ENCODE measurements around the gene NRTN.

DNA sequence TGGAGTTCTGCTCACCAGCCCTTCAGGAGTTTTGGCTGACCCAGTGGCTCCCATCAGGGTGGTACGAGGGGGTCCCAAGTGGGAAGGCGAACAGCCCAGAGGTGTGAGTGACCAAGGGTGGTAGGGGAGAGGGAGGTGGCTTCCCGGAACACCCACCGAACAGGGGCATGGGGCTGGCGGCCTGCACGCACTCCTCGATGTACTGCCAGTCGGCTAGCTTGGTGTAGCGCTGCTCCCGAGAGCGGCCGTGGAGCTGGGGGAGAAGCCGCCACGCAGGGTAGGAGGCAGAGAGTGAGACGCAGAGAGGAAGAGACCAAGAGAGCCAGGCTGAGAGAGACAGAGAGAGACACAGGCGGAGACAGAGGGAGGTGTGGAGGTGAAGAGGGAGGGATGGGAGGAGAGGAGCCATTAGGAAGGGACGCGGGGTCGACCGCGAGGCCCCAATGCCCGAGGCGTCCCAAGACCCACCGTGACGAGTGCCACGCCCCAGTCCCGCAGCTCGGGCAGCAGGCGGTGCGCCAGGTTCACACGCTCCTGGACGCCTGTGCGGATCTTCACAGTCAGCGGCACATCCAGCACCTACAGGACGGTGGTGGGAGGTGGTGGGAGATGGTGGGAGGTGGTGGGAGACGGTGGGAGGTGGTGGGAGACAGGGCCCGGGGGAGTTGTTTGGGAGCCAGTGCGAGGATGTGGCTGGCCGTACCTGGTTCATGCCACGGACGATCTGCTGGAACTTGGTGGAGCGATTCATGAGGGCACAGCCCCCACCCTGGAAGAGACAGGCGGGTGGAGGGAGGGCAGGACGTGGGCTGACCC, 18.1 kb upstream of the NRTN start:
- no peak for TF ChIP-seq USF2 (IDR thresholded peaks at IDR 0.05; ENCODE audit: low read depth, low read length)
- TF ChIP-seq CTCF (conservative IDR thresholded peaks at IDR 0.05; ENCODE audit: low read depth, low read length) = no peak
- no peak for TF ChIP-seq RCOR1 (IDR thresholded peaks at IDR 0.05; ENCODE audit: insufficient replicate concordance, low read length)

Measured in IMR-90 (cell line).